ENCODE results near the gene MZT2A. TPM values are rescaled to one million over a fixed set of nuclear protein-coding genes. Genes with fewer than 3 reads are reported as not detected.
"Not testable (repeated sequence)": the region's sequence is repeated elsewhere in the genome, so short reads cannot be mapped to it uniquely, and the experiment has no call there.

Gene MZT2A
- total RNA-seq, 1 experiment from 2014 or later, result 100 TPM

DNA sequence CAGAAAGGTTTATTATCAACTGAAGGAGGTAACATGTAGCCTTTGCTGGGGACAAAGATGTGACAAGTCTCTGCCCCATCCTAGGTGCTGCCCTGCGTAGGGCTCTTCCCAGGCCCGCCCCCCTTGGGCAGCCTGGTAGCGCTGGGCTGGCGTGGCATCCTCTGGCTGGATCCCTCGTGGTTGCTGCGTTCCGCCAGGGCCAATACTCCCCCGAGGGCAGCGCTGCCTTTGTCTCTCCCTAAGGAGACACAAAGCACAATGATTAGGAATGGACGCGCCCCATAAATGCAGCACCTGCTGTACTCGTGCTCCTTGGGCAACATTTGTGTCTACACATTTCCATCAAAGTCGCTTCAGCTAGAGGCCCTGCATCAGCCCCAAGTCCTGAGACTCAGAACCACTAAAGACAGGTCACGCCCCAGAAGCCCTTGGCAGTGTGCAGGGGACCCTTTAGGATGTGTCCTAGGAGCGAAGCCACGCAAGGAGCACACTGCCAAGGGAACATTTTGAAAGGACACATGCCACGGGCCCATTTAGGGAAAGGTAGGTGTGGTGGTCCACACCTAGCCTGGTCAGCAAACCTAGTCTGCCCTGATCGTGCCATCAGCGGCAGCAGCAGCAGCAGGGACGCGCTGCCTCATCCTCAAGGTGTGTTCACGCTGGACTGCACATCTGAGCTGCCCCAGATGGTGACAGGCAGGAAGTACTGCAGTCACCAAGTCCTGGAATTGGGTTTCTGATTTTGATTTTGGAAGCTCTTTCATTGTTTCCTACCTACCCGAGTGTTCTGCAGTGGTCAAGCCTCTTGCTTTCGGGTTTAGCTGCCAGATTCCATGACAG is 8.0 kb downstream of the MZT2A start:
- BruUV-seq (replicated peaks); intact Hi-C loops (cut with micrococcal nuclease; ENCODE audit: unreplicated experiment); H3K4me3 Mint-ChIP-seq (ENCODE audit: low read depth, unreplicated experiment); CTCF ChIA-PET; H3K36me3 Mint-ChIP-seq (ENCODE audit: insufficient read depth, unreplicated experiment); H3K27me3 Mint-ChIP-seq (ENCODE audit: unreplicated experiment); DNase-seq; H3K27ac Mint-ChIP-seq (ENCODE audit: unreplicated experiment); H3K4me1 Mint-ChIP-seq (ENCODE audit: low read depth, unreplicated experiment); H3K9me3 Mint-ChIP-seq (ENCODE audit: low read depth, unreplicated experiment): not testable (repeated sequence)

GRCh38 chr2:131482506-131483155 is 9.6 kb downstream of the MZT2A start:
- H3K9me3 Mint-ChIP-seq (ENCODE audit: low read depth, unreplicated experiment); H3K36me3 Mint-ChIP-seq (ENCODE audit: insufficient read depth, unreplicated experiment); H3K27ac Mint-ChIP-seq (ENCODE audit: unreplicated experiment); H3K27me3 Mint-ChIP-seq (ENCODE audit: unreplicated experiment); DNase-seq; BruUV-seq (replicated peaks); H3K4me1 Mint-ChIP-seq (ENCODE audit: low read depth, unreplicated experiment); CTCF ChIA-PET; H3K4me3 Mint-ChIP-seq (ENCODE audit: low read depth, unreplicated experiment); intact Hi-C loops (cut with micrococcal nuclease; ENCODE audit: unreplicated experiment): not testable (repeated sequence)

DNA sequence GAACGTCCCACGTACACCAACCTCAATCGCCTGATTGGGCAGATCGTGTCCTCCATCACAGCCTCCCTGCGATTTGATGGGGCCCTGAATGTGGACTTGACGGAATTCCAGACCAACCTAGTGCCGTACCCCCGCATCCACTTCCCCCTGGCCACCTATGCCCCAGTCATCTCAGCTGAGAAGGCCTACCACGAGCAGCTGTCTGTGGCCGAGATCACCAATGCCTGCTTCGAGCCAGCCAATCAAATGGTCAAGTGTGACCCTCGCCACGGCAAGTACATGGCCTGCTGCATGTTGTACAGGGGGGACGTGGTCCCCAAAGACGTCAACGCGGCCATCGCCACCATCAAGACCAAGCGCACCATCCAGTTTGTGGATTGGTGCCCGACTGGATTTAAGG is 11.8 kb downstream of the MZT2A start:
- H3K4me3 Mint-ChIP-seq (ENCODE audit: low read depth, unreplicated experiment); H3K27ac Mint-ChIP-seq (ENCODE audit: unreplicated experiment); H3K9me3 Mint-ChIP-seq (ENCODE audit: low read depth, unreplicated experiment); DNase-seq; CTCF ChIA-PET; H3K36me3 Mint-ChIP-seq (ENCODE audit: insufficient read depth, unreplicated experiment); H3K27me3 Mint-ChIP-seq (ENCODE audit: unreplicated experiment); BruUV-seq (replicated peaks); H3K4me1 Mint-ChIP-seq (ENCODE audit: low read depth, unreplicated experiment); intact Hi-C loops (cut with micrococcal nuclease; ENCODE audit: unreplicated experiment): not testable (repeated sequence)

DNA sequence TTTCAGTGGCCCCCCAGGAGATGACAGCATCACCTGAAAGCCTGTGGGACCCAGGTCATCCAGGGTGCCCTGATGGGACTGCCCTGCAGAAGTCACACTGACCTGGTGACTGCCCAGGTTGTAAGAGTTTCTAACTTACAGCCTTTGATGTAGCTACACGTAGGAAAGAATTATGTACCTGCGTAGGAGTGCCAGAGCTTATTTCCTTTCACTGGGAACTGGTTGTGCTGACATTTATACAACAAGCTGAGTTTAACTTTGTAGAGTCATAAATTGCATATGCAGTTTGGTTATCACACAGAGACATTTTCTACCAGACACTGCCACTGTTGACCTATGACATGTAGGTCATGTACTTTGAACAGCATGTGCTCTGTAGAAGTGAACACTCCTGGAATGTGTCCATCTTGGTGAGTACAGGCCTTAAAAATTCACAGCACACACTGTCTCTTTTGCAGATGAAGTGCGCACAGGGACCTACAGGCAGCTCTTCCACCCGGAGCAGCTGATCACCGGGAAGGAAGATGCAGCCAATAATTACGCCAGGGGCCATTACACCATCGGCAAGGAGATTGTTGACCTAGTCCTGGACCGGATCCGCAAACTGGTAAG is 13.2 kb downstream of the MZT2A start:
- H3K9me3 Mint-ChIP-seq (ENCODE audit: low read depth, unreplicated experiment); H3K27ac Mint-ChIP-seq (ENCODE audit: unreplicated experiment); H3K27me3 Mint-ChIP-seq (ENCODE audit: unreplicated experiment); H3K36me3 Mint-ChIP-seq (ENCODE audit: insufficient read depth, unreplicated experiment); DNase-seq; intact Hi-C loops (cut with micrococcal nuclease; ENCODE audit: unreplicated experiment); H3K4me3 Mint-ChIP-seq (ENCODE audit: low read depth, unreplicated experiment); BruUV-seq (replicated peaks); H3K4me1 Mint-ChIP-seq (ENCODE audit: low read depth, unreplicated experiment); CTCF ChIA-PET: not testable (repeated sequence)

DNA sequence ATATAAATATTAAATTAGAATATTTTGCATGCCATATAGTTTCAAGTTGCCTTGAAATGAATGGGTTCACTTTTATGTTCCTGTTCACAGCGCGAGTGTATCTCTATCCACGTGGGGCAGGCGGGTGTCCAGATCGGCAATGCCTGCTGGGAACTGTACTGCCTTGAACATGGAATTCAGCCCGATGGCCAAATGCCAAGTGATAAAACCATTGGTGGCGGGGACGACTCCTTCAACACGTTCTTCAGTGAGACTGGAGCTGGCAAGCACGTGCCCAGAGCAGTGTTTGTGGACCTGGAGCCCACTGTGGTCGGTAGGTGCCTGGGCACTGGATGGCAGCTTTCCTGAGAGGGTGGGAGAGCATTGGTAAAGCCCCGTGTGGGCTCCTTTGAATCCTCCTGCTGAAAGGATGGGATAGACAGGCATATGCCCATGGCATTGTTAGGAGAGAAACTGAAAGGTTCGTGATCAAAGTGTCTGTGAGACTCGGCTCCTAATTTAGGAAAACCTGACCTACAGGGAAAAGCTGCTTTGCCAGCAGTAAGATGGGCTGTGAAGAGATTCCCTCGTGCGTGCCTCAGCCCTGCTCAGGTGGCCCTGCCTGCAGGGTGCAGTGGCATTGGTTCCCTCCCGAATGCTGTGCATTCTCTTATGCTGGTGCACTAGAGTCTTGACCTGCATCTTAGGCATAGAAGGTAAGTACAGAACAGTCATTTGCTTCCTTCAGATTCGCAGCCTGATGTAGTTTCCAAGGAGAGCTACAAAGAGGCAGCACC is 13.9 kb downstream of the MZT2A start:
- BruUV-seq (replicated peaks); H3K4me3 Mint-ChIP-seq (ENCODE audit: low read depth, unreplicated experiment); H3K36me3 Mint-ChIP-seq (ENCODE audit: insufficient read depth, unreplicated experiment); DNase-seq; CTCF ChIA-PET; intact Hi-C loops (cut with micrococcal nuclease; ENCODE audit: unreplicated experiment); H3K27ac Mint-ChIP-seq (ENCODE audit: unreplicated experiment); H3K9me3 Mint-ChIP-seq (ENCODE audit: low read depth, unreplicated experiment); H3K27me3 Mint-ChIP-seq (ENCODE audit: unreplicated experiment); H3K4me1 Mint-ChIP-seq (ENCODE audit: low read depth, unreplicated experiment): not testable (repeated sequence)

GRCh38 chr2:131477227-131477626 is 15.0 kb downstream of the MZT2A start:
- H3K27me3 Mint-ChIP-seq (ENCODE audit: unreplicated experiment); H3K4me3 Mint-ChIP-seq (ENCODE audit: low read depth, unreplicated experiment); H3K4me1 Mint-ChIP-seq (ENCODE audit: low read depth, unreplicated experiment); H3K36me3 Mint-ChIP-seq (ENCODE audit: insufficient read depth, unreplicated experiment); BruUV-seq (replicated peaks); DNase-seq; intact Hi-C loops (cut with micrococcal nuclease; ENCODE audit: unreplicated experiment); H3K27ac Mint-ChIP-seq (ENCODE audit: unreplicated experiment); H3K9me3 Mint-ChIP-seq (ENCODE audit: low read depth, unreplicated experiment); CTCF ChIA-PET: not testable (repeated sequence)

GRCh38 chr2:131476363-131476762 is 15.8 kb downstream of the MZT2A start:
- H3K27me3 Mint-ChIP-seq (ENCODE audit: unreplicated experiment); CTCF ChIA-PET; H3K4me3 Mint-ChIP-seq (ENCODE audit: low read depth, unreplicated experiment); BruUV-seq (replicated peaks); H3K27ac Mint-ChIP-seq (ENCODE audit: unreplicated experiment); intact Hi-C loops (cut with micrococcal nuclease; ENCODE audit: unreplicated experiment); H3K36me3 Mint-ChIP-seq (ENCODE audit: insufficient read depth, unreplicated experiment); H3K9me3 Mint-ChIP-seq (ENCODE audit: low read depth, unreplicated experiment); DNase-seq; H3K4me1 Mint-ChIP-seq (ENCODE audit: low read depth, unreplicated experiment): not testable (repeated sequence)
